GM21515 (cell line): ENCODE data around the gene PLEKHG3.
"Not testable (repeated sequence)": the region's sequence is repeated elsewhere in the genome, so short reads cannot be mapped to it uniquely, and the experiment has no call there.

Experiments
- ATAC-seq: cut with Tn5 transposase; IDR thresholded peaks from one replicate; pipeline ENCODE4 v1.9.1; 2021; ENCODE audit not compliant: unreplicated experiment

Gene PLEKHG3

GRCh38 chr14:64704143-64704742, at the start of gene PLEKHG3:
TSS of gene PLEKHG3 (plus strand) at chr14:64704424. CDS start at chr14:64727632, 23,208 bp downstream.
- no peak for ATAC-seq

GRCh38 chr14:64654901-64655300, 49.3 kb upstream of the PLEKHG3 start:
- no peak for ATAC-seq

- ATAC-seq: no peak
These were observed 47.2 kb upstream of the PLEKHG3 start for GRCh38 chr14:64656986-64657385.

- no peak for ATAC-seq
These were observed 46.0 kb upstream of the PLEKHG3 start for GRCh38 chr14:64658201-64658600.

GRCh38 chr14:64658700-64659264, 45.4 kb upstream of the PLEKHG3 start:
- not testable (repeated sequence) for ATAC-seq

- ATAC-seq: no peak
These were observed 44.9 kb upstream of the PLEKHG3 start for GRCh38 chr14:64659366-64659765.

- ATAC-seq: no peak
These were observed 41.0 kb upstream of the PLEKHG3 start for GRCh38 chr14:64663174-64663573.

- no peak for ATAC-seq
These were observed 32.6 kb upstream of the PLEKHG3 start for GRCh38 chr14:64671591-64671990.

GRCh38 chr14:64673316-64673715, 30.9 kb upstream of the PLEKHG3 start:
- no peak for ATAC-seq

GRCh38 chr14:64673748-64674147, 30.5 kb upstream of the PLEKHG3 start:
- no peak for ATAC-seq

- no peak for ATAC-seq
These were observed 29.4 kb upstream of the PLEKHG3 start for GRCh38 chr14:64674829-64675228.

- ATAC-seq: no peak
These were observed 28.9 kb upstream of the PLEKHG3 start for GRCh38 chr14:64675312-64675711.

GRCh38 chr14:64676410-64677008, 27.7 kb upstream of the PLEKHG3 start:
- no peak for ATAC-seq

- no peak for ATAC-seq
These were observed 24.1 kb upstream of the PLEKHG3 start for GRCh38 chr14:64680013-64680713.

GRCh38 chr14:64680714-64681065, 23.5 kb upstream of the PLEKHG3 start:
- no peak for ATAC-seq

- no peak for ATAC-seq
These were observed 22.2 kb upstream of the PLEKHG3 start for GRCh38 chr14:64681796-64682710.

- no peak for ATAC-seq
These were observed 21.4 kb upstream of the PLEKHG3 start for GRCh38 chr14:64682843-64683242.

GRCh38 chr14:64683264-64683663, 21.0 kb upstream of the PLEKHG3 start:
- no peak for ATAC-seq

GRCh38 chr14:64684091-64684490, 20.1 kb upstream of the PLEKHG3 start:
- no peak for ATAC-seq

GRCh38 chr14:64685371-64686281, 18.6 kb upstream of the PLEKHG3 start:
- no peak for ATAC-seq
